ENCODE results near the gene NR2C2. TPM values are rescaled to one million over a fixed set of nuclear protein-coding genes. Genes with fewer than 3 reads are reported as not detected.

Gene NR2C2
- total RNA-seq, 1 experiment from 2014 or later: 12.7 TPM

DNA sequence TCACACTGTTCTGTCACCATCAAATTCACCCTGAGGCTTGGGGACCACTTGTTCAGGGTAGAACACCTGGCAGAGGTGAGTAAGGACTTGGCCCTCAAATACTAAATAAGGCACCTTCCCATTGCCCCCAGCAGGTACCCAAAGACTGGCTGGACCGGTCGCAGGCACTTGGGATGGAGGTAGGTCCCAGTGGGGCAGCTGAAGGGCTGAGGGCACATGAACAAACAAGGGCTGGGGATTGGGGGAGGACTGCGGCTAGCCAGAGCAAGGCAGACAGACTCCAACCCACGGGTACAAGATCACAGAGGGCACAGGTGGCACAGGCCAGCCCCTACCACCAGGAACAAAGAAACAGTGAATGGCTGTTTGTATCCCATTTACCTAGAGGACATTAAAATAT is 115.9 kb downstream of the NR2C2 start:
- no peak for DNase-seq (ENCODE audit: low spot score)

DNA sequence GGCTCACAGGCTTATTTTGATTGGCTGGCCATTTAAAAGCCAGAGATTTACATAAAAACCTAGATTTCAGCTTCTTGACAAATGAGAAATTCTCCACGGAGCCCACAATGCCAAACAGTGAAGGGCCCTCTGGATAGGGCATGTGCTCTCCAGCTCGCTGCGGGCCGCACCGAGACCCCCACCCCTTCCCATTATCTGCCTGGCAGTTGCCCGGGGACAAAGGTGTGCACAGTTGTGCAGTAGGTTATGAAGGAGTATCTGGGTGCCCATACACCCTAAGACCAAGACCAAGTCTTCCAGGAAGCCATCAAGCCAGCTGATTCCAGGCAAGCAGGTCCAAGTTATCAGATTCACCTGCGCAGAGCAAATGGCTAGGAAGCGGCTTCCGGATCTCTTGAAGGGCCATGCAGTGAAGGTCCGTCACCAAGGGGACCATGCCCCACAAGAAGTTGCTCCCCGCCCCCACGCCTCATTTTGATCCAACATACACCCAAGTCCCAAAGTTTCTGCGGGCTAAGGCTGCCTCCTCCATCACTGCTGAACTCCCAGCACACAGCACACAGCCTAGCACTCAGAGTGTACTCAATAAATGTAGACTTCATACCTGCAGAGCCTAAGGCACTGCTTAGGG is 116.4 kb downstream of the NR2C2 start:
- no peak for DNase-seq (ENCODE audit: low spot score)

DNA sequence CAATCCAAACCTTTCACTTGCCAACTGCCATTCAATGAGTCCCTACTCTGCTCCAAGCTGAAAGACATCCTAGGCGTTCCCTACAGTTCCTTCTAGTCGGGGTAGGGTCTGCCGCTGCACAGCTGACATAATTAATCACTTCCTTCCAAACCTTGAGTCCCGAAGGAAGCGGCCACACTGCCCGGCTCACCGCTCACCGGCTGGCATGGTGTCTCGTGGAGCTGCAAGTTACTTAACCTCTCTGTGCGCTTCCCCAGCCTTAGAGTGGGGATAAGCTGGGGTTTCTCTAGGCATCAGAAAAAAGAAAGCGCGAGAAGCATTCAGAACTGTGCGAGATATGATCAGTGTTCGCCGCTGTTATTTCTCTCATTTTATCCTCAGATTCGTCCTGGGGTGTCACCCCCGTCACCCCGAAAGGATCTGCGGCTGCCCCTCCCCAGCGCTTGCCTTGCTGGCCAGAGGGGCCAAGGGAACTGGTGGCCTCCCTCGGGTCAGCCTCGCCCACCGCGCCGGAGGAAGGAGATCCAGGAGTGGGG is 117.0 kb downstream of the NR2C2 start:
- no peak for DNase-seq (ENCODE audit: low spot score)

DNA sequence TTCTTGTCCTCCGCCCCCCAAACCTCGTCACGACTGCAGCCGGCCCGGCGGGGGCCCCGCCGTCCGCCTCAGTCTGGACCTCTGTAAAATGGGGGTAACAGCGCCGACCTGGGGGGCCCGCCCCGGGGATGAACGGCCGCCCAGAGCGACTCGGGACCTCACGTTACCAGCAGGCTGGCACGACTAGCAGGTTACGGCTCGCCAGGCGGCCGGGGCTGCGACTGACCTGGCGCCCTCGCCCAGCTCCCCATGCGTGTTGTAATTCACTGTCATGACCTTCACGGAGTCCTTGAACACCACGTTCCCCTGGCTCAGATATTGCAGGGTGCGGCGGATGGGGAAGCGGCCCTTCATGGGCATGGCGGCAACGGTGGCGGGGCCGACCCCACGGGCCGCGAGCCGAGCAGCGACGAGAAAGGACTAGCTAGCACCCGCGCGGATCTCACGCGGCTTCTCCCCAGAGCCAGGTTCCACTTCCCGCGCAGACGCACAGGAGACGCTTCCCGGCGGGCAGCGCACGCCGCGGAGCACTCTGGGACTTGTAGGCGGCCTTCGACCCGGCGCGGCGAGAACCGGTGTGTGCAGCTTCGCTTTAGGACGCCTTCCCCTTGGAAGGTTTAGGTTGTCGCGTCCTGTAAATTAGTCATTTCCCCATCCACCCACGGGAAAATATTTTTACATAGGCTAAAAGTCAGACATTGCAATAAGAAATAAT is 117.6 kb downstream of the NR2C2 start, which contains the start of gene MRPS25:
Gene MRPS25, minus strand, starts transcription at position 481 of the 715 bp plus-strand sequence. Its CDS starts 121 bp downstream, at position 360.
- peak; percentile 84 for DNase-seq (ENCODE audit: low spot score)

DNA sequence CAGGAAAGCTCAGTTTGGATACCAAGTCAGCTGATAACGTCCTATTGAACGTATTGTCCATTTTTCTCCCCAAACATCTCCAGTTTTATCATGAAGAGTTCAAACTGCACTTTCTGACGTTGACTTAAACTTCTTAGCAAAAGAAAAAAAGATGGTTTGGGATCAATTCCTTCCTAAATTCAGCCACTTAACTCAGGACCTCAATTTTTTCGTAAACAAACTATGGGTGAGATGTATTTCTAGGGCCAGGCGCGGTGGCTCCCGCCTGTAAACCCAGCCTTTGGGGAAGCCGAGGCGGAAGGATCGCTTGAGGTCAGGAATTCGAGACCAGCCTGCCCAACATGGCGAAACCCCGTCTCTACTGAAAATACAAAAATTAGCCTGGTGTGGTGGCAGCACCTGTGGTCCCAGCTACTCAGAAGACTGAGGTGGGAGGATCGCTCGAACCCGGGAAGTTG is 118.2 kb downstream of the NR2C2 start:
- no peak for DNase-seq (ENCODE audit: low spot score)

DNA sequence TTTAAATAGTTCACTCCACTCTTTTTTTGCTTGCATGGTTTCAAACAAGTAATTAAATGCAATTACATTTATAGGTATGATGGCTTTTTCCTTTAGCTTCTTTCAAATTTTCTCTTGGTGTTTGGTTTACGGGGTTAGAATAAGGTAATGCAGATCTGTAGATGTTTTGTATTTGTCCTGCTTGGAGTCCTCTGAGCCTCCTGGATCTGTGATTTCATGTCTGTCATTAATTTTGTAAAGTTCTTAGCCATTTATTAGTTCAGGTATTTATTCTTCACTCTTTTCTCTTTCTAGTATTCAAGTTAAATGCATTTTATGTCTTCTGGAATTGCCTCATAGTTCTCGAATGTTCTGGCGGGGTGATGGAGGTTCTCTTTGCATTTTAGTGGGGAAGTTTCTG is 119.1 kb downstream of the NR2C2 start:
- DNase-seq (ENCODE audit: low spot score): no peak

DNA sequence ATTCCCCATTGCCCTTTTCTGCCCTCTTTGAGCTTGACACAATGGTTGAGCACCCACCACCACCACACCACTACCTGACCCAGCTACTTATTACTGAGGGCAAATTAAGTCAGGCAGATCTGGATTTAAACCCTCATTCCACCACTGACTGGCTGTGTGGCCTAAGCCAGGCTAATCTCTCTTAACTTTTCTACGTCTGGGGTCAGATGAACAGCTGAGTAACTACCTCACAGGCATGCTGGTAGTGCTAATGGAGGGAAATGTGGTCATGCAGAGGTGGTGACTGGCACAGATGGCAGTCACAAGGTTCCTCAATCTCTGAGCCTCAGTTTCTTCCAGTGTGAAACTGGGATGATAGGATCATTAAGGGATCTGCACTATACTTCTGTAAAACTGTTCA is 122.1 kb downstream of the NR2C2 start:
- no peak for DNase-seq (ENCODE audit: low spot score)

DNA sequence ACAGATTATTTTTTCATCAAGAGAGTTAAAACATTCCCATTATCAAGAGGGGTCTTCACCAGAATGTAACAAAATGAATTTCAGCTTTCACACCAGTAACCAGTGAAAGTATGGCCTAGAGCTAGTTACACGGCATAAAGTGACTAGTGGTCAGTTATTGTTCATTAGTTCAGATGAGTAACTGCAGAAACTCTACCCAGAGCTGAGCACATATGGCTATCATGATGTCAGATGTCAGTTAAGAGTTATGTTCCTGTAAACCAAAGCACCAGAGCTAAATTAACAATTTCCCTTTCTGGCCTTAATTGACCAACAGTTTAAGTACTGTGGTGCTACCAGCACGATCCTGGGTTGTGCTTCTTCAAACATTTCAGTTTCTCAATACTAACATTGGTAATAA is 124.3 kb downstream of the NR2C2 start:
- DNase-seq (ENCODE audit: low spot score): no peak

DNA sequence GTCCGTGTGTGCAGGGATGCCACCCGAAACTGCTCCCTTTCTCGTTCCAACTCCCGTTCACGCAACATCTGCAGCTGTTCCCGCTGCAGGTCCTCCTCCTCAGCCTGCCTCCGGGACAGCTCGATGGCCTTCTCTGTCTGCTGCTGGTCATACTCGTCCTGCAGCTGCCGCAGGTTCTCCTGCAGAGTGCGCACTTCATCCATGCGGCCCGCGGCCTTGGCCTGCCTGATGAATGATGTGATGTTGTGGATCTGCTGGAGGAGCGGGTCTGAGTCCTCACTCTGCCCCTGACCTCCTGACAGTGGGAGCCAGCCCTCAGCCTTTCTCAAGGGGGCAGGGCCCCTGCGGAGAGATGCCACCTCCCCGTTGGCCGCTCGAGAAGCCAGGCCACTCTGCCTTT is 127.1 kb downstream of the NR2C2 start:
- DNase-seq (ENCODE audit: low spot score): no peak

DNA sequence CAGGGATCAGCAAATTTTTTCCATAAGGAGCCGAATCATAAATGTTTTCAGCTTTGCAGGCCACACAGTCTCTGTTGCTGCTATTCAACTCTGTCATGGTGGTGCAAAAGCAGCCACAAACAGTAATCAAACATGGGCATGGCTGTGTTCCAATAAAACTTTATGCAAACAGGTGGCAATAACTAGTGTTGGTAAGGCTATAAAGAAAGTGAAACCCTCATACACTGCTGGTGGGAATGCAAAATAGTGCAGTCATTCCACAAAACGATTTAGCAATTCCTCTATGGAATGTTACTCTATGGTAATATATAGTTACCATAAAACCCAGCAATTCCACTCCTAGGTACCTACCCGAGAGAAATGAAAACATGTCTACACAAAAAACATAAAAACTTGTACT is 131.7 kb downstream of the NR2C2 start:
- no peak for DNase-seq (ENCODE audit: low spot score)

DNA sequence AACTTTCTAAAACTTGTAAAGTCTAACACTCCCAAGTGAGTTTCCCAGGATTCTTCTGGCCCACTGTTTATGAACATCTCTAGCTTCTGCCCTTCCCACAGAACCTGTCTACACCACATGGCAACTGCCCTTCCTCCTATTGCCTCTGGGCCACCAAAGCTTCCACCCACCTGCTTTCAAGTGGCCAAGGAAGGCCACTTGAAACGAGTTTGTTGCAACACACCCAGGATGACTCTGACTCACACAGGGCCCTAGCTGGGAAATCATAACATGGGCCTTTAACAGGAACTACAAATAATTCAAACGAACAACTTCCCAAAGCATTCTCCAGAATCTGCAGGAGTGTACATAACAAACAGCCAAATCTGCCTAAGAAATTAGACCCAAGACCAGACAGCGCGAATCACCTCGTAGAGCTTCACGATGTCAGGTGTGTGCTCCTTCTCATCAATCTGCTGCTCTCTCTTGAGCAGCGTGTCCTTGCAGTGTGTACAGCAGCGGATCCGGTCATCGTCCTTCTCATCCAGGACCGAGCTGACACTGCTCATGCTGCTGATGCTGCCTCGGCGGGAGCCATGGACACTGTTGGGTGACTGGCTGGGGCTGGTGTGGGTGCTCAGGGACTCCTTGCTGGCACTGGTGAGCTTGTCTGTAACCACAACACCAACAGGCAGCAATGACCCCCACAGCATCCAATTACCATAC is 134.7 kb downstream of the NR2C2 start:
- DNase-seq (ENCODE audit: low spot score): no peak

DNA sequence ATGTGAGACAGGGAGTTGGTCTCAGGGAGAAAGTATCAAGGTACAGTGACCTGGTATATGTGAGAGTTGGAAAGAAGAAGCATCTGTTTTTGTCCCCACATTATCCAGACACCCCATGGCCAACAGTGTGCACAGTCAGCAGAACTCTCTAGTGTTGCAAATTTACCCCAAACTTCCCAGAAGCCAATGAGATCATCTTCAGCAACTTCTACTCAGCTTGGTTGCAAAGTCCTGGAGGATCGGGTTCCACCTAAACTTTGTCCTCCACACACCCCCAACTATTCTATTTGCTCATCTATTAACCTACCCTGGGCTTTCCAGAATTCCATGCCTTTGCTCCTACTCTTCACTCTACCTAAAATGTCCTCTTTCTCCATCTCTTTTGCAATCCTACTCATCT is 135.9 kb downstream of the NR2C2 start:
- no peak for DNase-seq (ENCODE audit: low spot score)

DNA sequence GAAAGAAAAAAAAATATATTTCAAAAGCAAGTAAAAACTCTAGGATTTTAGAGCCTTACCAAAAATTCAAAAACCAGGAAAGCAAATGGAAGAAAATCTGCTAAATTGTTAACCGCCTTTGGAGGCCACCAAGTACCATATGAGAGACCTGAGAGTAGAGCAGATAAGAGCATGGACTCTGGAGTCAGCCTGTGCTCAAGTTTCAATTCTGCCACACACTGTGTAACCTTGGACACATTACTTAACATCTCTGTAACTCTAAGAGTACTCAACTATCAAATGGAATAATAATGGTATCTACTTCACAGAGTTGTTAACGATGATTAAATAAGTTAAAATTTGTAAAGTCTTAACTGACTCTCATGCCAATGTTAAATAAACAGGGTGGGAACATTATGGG is 138.9 kb downstream of the NR2C2 start:
- DNase-seq (ENCODE audit: low spot score): no peak

DNA sequence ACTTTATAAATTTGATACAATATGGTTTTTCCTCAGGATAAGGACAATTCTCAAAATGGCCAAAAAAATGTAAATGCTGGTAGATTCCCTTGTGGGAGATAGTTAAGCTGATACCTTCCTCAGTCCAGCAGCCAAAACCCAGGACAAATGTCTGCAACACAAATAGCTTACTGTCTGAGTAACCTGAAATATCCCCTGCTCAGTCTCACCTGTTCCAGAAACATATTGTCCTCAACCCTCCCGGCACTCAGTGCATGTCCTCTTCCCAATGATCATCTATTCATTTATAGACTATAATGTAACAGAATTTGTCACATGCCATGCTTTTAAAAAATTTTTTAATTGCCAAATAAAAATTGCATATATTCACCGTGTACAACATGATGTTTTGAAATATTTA is 139.3 kb downstream of the NR2C2 start:
- no peak for DNase-seq (ENCODE audit: low spot score)

DNA sequence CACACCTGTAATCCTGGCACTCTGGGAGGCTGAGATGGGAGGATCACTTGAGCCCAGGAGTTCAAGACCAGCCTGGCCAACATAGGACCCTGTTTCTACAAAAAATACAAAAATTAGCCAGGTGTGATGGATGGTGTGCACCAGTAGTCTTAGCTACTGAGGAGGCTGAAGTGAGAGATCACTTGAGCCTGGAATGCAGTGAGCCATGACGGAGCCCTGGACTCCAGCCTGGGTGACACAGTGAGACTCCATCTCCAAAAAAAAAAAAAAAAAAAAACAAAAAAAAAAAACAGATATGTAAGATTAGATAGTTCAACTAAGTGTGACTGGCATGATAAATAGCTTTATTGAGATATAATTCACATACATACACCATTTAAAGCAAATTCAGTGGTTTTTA is 141.8 kb downstream of the NR2C2 start:
- DNase-seq (ENCODE audit: low spot score): no peak

DNA sequence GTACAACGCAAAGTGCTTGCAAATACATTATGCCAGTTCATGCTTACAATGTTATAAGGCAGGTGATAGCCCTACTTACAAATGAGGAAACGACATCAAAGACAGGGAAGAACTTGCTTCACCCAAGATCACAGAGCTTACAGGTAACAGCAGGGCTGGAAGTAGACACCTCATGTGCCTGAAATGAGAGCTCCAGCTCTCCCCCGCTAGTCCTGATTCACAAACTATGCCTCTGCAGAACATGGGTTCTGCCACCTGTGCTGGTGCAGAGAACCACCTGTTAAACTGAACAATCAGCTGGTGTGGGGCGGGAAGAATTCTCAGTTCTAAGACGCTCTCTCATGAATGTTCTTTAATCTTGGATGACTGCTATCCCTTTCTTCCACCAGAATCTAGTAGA is 144.2 kb downstream of the NR2C2 start:
- no peak for DNase-seq (ENCODE audit: low spot score)

DNA sequence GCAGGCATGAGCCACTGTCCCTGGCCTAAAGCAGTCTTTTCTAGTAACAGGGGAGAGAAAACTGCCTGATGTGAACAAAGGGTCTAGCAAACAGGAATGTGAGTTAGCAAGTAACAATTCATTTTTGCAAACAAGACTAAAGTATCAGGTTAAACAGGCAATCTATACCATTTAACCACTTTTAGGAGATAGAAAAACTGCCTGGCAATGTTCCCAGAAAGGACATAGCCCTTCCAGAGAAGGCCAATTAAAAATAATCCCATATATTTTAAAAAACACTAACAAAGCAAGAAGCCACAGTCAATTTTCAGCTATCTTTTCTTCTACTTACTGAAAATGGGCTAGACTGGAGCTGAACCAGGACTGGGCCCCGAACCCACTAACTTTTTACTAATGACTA is 145.3 kb downstream of the NR2C2 start:
- no peak for DNase-seq (ENCODE audit: low spot score)

DNA sequence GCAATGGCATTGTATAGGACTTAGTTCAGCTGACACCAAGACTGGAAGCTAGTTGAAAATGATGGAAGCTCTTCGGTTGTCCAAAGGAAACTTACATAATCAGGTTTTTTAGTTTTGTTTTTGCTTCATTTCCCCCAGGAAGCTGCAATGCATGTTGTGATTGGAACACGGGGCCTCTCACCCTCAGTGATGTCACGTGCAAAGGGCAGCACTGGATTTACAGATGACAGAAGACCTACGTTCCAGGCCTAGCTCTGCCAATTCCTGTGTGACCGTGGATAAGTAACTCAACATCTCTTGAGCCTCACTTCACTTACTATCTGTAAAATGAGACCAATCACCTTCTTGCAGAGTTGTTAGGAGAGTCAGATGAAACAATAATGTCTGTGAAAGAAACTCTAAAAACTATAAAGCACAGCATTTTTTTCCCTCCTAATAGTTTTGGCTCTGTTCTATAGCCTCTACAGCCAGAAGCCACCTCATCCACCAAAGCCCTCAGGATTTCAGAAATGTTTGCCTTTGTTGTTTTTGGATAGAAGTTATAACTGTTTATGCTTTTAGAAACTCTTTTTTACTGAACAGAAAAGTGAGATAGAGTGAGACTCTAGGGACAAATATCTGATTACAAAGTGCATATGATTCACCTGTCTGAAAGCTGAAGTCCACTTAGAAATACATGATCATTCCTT is 146.9 kb downstream of the NR2C2 start:
- DNase-seq (ENCODE audit: low spot score): no peak

DNA sequence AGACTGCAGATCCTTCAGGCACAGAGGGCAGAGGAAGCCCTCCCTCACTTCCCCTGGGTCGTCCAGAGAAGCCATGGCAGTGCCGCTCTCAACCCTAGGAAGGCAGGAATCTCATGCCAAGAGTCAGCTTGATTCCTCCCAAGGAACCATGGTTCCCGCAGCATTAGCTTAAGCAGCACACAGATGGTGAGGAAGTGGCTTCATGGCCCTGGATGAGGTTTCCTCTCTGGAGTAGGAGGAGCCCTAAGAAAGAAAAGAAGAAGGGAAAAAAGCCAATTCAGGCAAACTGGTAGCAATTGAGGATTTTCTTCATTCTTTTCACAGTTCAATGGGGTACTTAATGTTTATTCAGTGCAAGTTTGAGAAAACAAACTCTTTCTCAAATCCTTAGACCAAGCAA is 148.7 kb downstream of the NR2C2 start:
- no peak for DNase-seq (ENCODE audit: low spot score)

DNA sequence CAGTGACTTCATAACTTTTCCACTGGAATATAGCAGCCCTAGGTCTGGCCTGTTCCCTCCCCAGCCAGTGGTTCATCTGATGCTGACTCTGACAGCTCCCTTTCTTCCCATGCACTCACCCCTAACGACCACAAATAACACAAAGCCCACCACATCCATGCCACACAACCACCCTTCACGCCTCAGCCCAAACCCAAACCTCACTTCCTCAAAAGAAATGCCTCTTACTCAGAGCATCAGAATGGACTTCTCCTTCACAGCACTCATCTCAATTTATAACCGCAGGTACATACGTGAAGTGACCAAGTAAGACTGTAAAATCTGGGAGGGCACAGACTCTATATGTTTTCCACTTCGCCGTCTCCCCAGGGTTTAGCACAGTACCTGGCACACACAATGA is 150.5 kb downstream of the NR2C2 start:
- DNase-seq (ENCODE audit: low spot score): no peak

All from H4 (cell line).